Measurements from ENCODE around the gene FGF12. TPM values are rescaled to one million over a fixed set of nuclear protein-coding genes. Genes with fewer than 3 reads are reported as not detected.

Gene FGF12
- total RNA-seq, 4 donors from 2014 or later = 1.0 to 4.4 (median 1.3) TPM; not detected in 1

GRCh38 chr3:192444096-192444790 lies 283.1 kb downstream of the FGF12 start:
- no peak overlapping the region for H3K4me3 ChIP-seq
- H3K4me1 ChIP-seq = no peaks in the 10 kb centered on the region
- intact Hi-C loops (cut with DNase I; ENCODE audit: low total_unique reads) = no loop called here
- TF ChIP-seq, protein P1, sequence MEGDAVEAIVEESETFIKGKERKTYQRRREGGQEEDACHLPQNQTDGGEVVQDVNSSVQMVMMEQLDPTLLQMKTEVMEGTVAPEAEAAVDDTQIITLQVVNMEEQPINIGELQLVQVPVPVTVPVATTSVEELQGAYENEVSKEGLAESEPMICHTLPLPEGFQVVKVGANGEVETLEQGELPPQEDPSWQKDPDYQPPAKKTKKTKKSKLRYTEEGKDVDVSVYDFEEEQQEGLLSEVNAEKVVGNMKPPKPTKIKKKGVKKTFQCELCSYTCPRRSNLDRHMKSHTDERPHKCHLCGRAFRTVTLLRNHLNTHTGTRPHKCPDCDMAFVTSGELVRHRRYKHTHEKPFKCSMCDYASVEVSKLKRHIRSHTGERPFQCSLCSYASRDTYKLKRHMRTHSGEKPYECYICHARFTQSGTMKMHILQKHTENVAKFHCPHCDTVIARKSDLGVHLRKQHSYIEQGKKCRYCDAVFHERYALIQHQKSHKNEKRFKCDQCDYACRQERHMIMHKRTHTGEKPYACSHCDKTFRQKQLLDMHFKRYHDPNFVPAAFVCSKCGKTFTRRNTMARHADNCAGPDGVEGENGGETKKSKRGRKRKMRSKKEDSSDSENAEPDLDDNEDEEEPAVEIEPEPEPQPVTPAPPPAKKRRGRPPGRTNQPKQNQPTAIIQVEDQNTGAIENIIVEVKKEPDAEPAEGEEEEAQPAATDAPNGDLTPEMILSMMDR (IDR thresholded peaks at IDR 0.05) = peak; percentile 70 to 85 (median 74)
- no peak for TF ChIP-seq POLR2A (IDR thresholded peaks at IDR 0.05)
- H3K27ac ChIP-seq = no peak overlapping the region
- H3K36me3 ChIP-seq = no peaks in the 10 kb centered on the region
- peaks cover 0 to 7% of the 10 kb centered on the region in 2 donors for H3K27me3 ChIP-seq
- no peaks in the 10 kb centered on the region for H3K9me3 ChIP-seq
- peak; percentile 16 to 33 for DNase-seq

- Histone ChIP-seq H3K4me1 (no peaks in the 10 kb centered on the region), H3K9me3 (no peaks in the 10 kb centered on the region), H3K27ac (no peak overlapping the region), H3K36me3 (no peaks in the 10 kb centered on the region), H3K27me3 (no peaks in the 10 kb centered on the region), H3K4me3 (no peak overlapping the region)
- no peak for TF ChIP-seq POLR2A (IDR thresholded peaks at IDR 0.05)
- TF ChIP-seq, protein P1 (IDR thresholded peaks at IDR 0.05) = no peak
- DNase-seq = no peak
- intact Hi-C loops (cut with DNase I; ENCODE audit: low total_unique reads) = no loop called here
Observed at GRCh38 chr3:192435241-192435640, 292.1 kb downstream of the FGF12 start.

DNA sequence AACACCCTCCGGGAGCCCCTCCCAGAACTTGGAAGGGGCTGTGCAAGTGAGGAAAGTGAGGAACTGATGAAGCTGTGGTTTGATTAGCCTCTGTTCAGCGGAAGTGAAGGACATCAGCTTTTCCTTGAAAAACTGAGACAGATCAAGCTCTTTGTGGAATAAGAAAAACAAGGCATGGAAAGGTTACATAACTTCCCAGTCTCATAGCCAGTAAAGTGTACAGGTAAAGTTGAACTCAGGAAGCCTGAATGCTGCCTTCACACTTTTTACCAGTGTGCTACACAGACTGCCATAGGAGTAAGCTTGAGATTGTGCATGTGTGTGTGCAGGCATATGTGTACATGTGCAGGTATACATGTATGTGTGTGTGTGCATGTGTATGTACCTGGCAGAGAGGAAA lies 293.2 kb downstream of the FGF12 start:
- TF ChIP-seq POLR2A (IDR thresholded peaks at IDR 0.05) = no peak
- TF ChIP-seq, protein P1 (IDR thresholded peaks at IDR 0.05) = no peak
- H3K4me3 ChIP-seq = no peak overlapping the region
- H3K4me1 ChIP-seq = no peaks in the 10 kb centered on the region
- intact Hi-C loops (cut with DNase I; ENCODE audit: low total_unique reads) = no loop called here
- no peaks in the 10 kb centered on the region for H3K9me3 ChIP-seq
- DNase-seq = no peak
- H3K27ac ChIP-seq = no peak overlapping the region
- H3K27me3 ChIP-seq = no peaks in the 10 kb centered on the region
- no peaks in the 10 kb centered on the region for H3K36me3 ChIP-seq

DNA sequence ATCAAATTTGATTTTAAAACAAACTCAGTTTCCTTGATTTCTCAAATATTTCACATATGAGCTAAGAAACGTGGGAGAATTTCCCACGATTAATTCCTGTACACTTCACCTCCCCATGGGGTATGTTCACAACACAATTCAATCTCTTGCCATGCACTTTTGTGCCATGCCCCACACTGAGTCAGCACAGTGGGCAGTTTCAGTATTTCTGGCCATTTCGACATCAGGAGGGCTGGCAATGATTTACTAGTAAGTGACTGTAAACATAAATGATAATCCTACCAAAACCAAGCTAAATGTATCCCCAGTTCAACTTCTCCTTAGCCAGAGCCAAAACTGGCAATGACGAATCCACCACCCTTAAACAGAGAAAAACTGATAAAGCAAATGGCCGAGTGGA lies 293.6 kb downstream of the FGF12 start:
- no peak for DNase-seq
- intact Hi-C loops (cut with DNase I; ENCODE audit: low total_unique reads) = no loop called here
- no peaks in the 10 kb centered on the region for H3K9me3 ChIP-seq
- TF ChIP-seq, protein P1 (IDR thresholded peaks at IDR 0.05) = no peak
- no peak for TF ChIP-seq POLR2A (IDR thresholded peaks at IDR 0.05)
- H3K36me3 ChIP-seq = no peaks in the 10 kb centered on the region
- H3K4me3 ChIP-seq = no peak overlapping the region
- no peaks in the 10 kb centered on the region for H3K4me1 ChIP-seq
- H3K27ac ChIP-seq = no peak overlapping the region
- H3K27me3 ChIP-seq = no peaks in the 10 kb centered on the region

DNA sequence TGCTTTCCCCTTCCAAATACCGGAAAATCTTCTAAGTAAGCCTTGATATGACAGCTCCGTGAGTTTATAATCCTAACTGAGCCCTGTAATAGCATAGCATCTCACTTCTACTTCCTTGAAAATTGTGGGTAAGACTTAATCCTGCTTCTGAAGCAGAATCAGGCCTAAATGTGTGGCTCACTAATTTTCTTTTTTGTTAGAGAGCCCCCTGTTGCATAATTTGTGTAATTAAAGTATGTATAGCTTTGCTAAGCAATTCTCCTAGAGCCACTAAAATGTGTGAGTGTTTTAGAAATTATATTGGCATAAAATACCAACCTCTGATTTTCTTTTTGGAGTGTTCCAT lies 304.4 kb downstream of the FGF12 start:
- no peak for TF ChIP-seq POLR2A (IDR thresholded peaks at IDR 0.05)
- TF ChIP-seq, protein P1 (IDR thresholded peaks at IDR 0.05) = no peak
- Histone ChIP-seq H3K9me3 (no peaks in the 10 kb centered on the region), H3K27ac (no peak overlapping the region), H3K4me1 (no peaks in the 10 kb centered on the region), H3K36me3 (no peaks in the 10 kb centered on the region), H3K4me3 (no peak overlapping the region), H3K27me3 (no peaks in the 10 kb centered on the region)
- no peak for DNase-seq
- intact Hi-C loops (cut with DNase I; ENCODE audit: low total_unique reads) = no loop called here
